ENCODE data around the gene ARID5B.

DNA sequence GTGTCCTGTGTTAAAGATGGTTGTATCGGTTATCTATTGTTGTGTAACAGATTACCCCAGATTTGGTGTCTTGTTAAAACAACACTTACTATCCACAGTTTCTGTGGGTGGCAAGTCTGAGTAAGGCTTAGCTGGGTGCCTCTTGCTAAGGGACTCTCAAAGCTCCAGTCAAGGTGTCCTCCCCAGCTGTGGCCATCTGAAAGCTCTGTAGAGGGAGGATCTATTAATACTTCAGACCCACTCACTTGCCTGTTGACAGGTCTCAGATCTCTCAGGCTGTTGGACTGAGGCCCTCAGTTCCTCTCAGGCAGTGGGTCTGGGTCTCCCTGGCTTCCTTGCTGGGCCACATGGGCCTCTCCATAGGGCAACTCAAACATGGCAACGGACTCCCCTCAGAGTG lies 19.6 kb downstream of the ARID5B start:
- no peak for TF ChIP-seq RAD21 (IDR thresholded peaks at IDR 0.05; ENCODE audit: low read length)
- TF ChIP-seq, protein P1, sequence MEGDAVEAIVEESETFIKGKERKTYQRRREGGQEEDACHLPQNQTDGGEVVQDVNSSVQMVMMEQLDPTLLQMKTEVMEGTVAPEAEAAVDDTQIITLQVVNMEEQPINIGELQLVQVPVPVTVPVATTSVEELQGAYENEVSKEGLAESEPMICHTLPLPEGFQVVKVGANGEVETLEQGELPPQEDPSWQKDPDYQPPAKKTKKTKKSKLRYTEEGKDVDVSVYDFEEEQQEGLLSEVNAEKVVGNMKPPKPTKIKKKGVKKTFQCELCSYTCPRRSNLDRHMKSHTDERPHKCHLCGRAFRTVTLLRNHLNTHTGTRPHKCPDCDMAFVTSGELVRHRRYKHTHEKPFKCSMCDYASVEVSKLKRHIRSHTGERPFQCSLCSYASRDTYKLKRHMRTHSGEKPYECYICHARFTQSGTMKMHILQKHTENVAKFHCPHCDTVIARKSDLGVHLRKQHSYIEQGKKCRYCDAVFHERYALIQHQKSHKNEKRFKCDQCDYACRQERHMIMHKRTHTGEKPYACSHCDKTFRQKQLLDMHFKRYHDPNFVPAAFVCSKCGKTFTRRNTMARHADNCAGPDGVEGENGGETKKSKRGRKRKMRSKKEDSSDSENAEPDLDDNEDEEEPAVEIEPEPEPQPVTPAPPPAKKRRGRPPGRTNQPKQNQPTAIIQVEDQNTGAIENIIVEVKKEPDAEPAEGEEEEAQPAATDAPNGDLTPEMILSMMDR (conservative IDR thresholded peaks at IDR 0.05; ENCODE audit: low read depth, low read length) = no peak
- TF ChIP-seq POLR2A (IDR thresholded peaks at IDR 0.05; ENCODE audit: low read depth, low read length) = no peak
- TF ChIP-seq USF2 (IDR thresholded peaks at IDR 0.05; ENCODE audit: low read depth, low read length) = no peak
- no peak for TF ChIP-seq MXI1 (IDR thresholded peaks at IDR 0.05; ENCODE audit: borderline replicate concordance, low read depth, low read length)
